Neural progenitor cell (in vitro differentiated cells): Measurements from ENCODE around the gene PLA2G2A. TPM values are rescaled to one million over a fixed set of nuclear protein-coding genes. Genes with fewer than 3 reads are reported as not detected.
"Not testable (repeated sequence)": the region's sequence is repeated elsewhere in the genome, so short reads cannot be mapped to it uniquely, and the experiment has no call there.

Source experiments
- DNase-seq: peaks from one replicate; pipeline ENCODE4 v3.0.0-alpha.2; 2016; ENCODE audit warnings: low spot score
- H2AFZ ChIP-seq: fragments of 200-600 bp; sonication (generic); replicated peaks from 2 replicates; pipeline ENCODE4 v1.6.1; 2016; ENCODE audit warnings: antibody characterized with exemption
- H3F3A ChIP-seq: fragments of 200-600 bp; sonication (generic); 2 replicates; pipeline ENCODE4 v1.6.1; 2016; ENCODE audit warnings: antibody characterized with exemption, low read depth
- H3K27ac ChIP-seq: fragments of 200-600 bp; sonication (generic); 2 replicates; pipeline ENCODE4 v1.5.1; 2016; ENCODE audit warnings: mild to moderate bottlenecking
- H3K27me3 ChIP-seq: fragments of 200-600 bp; sonication (generic); 2 replicates; pipeline ENCODE4 v1.6.1; 2016; ENCODE audit warnings: mild to moderate bottlenecking, moderate library complexity
- H3K36me3 ChIP-seq: fragments of 200-600 bp; sonication (generic); 2 replicates; pipeline ENCODE4 v1.5.1; 2016
- H3K4me1 ChIP-seq: fragments of 200-600 bp; sonication (generic); 2 replicates; pipeline ENCODE4 v1.6.1; 2016; ENCODE audit warnings: mixed run types
- H3K4me2 ChIP-seq: fragments of 200-600 bp; sonication (generic); 2 replicates; pipeline ENCODE4 v1.6.1; 2016
- H3K4me3 ChIP-seq: fragments of 200-600 bp; sonication (generic); 2 replicates; pipeline ENCODE4 v1.5.1; 2016
- H3K79me2 ChIP-seq: fragments of 200-600 bp; sonication (generic); 2 replicates; pipeline ENCODE4 v1.6.1; 2016; ENCODE audit warnings: low read depth
- H3K9ac ChIP-seq: fragments of 200-600 bp; sonication (generic); 2 replicates; pipeline ENCODE4 v1.6.1; 2016
- H3K9me3 ChIP-seq: fragments of 200-600 bp; sonication (generic); 2 replicates; pipeline ENCODE4 v1.5.1; 2016; ENCODE audit warnings: low read depth
- H4K20me1 ChIP-seq: fragments of 200-600 bp; sonication (generic); 2 replicates; pipeline ENCODE4 v1.6.1; 2016; ENCODE audit warnings: low read depth
- H3K27ac Mint-ChIP-seq: 3 replicates; pipeline ENCODE4 v1.8.0; 2021; ENCODE audit warnings: mixed read lengths
- H3K27me3 Mint-ChIP-seq: 2 replicates; pipeline ENCODE4 v1.8.0; 2022; ENCODE audit warnings: low read depth, mild to moderate bottlenecking, inconsistent platforms, moderate library complexity, mixed read lengths; ENCODE audit not compliant: insufficient read depth
- H3K36me3 Mint-ChIP-seq: 3 replicates; pipeline ENCODE4 v1.8.0; 2021; ENCODE audit warnings: mixed read lengths
- H3K4me1 Mint-ChIP-seq: 3 replicates; pipeline ENCODE4 v1.8.0; 2021; ENCODE audit warnings: mixed read lengths
- H3K4me3 Mint-ChIP-seq: 3 replicates; pipeline ENCODE4 v1.8.0; 2021; ENCODE audit warnings: mild to moderate bottlenecking, moderate library complexity, mixed read lengths
- H3K9me3 Mint-ChIP-seq: 3 replicates; pipeline ENCODE4 v1.8.0; 2020; ENCODE audit warnings: mixed read lengths
- CTCF ChIP-seq: fragments of 200-600 bp; sonication (generic); IDR thresholded peaks from 2 replicates; pipeline ENCODE4 v1.5.1; 2017; ENCODE audit warnings: antibody characterized with exemption, mild to moderate bottlenecking
- EZH2 ChIP-seq: fragments of 200-600 bp; sonication (generic); IDR thresholded peaks from 2 replicates; pipeline ENCODE4 v1.6.1; 2017; ENCODE audit warnings: antibody characterized with exemption, mild to moderate bottlenecking, moderate library complexity
- EZH2phosphoT487 ChIP-seq: fragments of 200-600 bp; sonication (generic); IDR thresholded peaks from 2 replicates; pipeline ENCODE4 v1.6.1; 2017; ENCODE audit warnings: antibody characterized with exemption
- total RNA-seq: library from RNA; depleted of rRNA; stranded (reverse); fragments of >200 nt; gene quantifications from 2 replicates; pipeline ENCODE4 v1.2.3, GENCODE V29; 2015; ENCODE audit warnings: low replicate concordance

PLA2G2A gene
- total RNA-seq, 1 donor from 2014 or later: not detected

GRCh38 chr1:19934336-19934735 is 45.1 kb downstream of the PLA2G2A start:
- H3F3A ChIP-seq: no peaks in the 10 kb centered on the region
- Mint-ChIP-seq H3K9me3 (peaks cover 18% of the 10 kb centered on the region), H3K36me3 (no peaks in the 10 kb centered on the region), H3K4me1 (no peaks in the 10 kb centered on the region), H3K4me3 (no peak overlapping the region), H3K27ac (no peak overlapping the region), H3K27me3 (peaks cover 3% of the 10 kb centered on the region)
- TF ChIP-seq EZH2 (no peak), CTCF (no peak), EZH2phosphoT487 (no peak)
- no peak overlapping the region for H3K9ac ChIP-seq
- H3K27me3 ChIP-seq: no peaks in the 10 kb centered on the region
- H3K4me2 ChIP-seq: no peak overlapping the region
- no peaks in the 10 kb centered on the region for H4K20me1 ChIP-seq
- no peaks in the 10 kb centered on the region for H3K9me3 ChIP-seq
- H2AFZ ChIP-seq: no peak overlapping the region
- no peak overlapping the region for H3K4me3 ChIP-seq
- no peak overlapping the region for H3K27ac ChIP-seq
- H3K79me2 ChIP-seq: no peaks in the 10 kb centered on the region
- no peaks in the 10 kb centered on the region for H3K4me1 ChIP-seq
- H3K36me3 ChIP-seq: no peaks in the 10 kb centered on the region
- DNase-seq: no peak

- Histone ChIP-seq H3K4me2 (no peak overlapping the region), H4K20me1 (no peaks in the 10 kb centered on the region), H3K4me3 (no peak overlapping the region), H3K79me2 (no peaks in the 10 kb centered on the region), H3F3A (no peaks in the 10 kb centered on the region), H3K9ac (no peak overlapping the region), H2AFZ (no peak overlapping the region), H3K4me1 (no peaks in the 10 kb centered on the region), H3K9me3 (no peaks in the 10 kb centered on the region), H3K36me3 (no peaks in the 10 kb centered on the region), H3K27ac (no peak overlapping the region), H3K27me3 (no peaks in the 10 kb centered on the region)
- Mint-ChIP-seq H3K4me3 (no peak overlapping the region), H3K9me3 (peaks cover 18% of the 10 kb centered on the region), H3K36me3 (no peaks in the 10 kb centered on the region), H3K4me1 (no peaks in the 10 kb centered on the region), H3K27ac (no peak overlapping the region), H3K27me3 (peaks cover 3% of the 10 kb centered on the region)
- TF ChIP-seq EZH2phosphoT487 (no peak), CTCF (no peak), EZH2 (no peak)
- DNase-seq: no peak
Observed at GRCh38 chr1:19932866-19933265, 46.6 kb downstream of the PLA2G2A start.

GRCh38 chr1:19927130-19927421 is 52.3 kb downstream of the PLA2G2A start:
- not testable (repeated sequence) for H3K27ac ChIP-seq, DNase-seq, H3K27me3 ChIP-seq, H3K27ac Mint-ChIP-seq, H3K79me2 ChIP-seq, H3K36me3 ChIP-seq, H3K9me3 Mint-ChIP-seq, H3K9me3 ChIP-seq, H3K27me3 Mint-ChIP-seq, H3K4me1 Mint-ChIP-seq, H2AFZ ChIP-seq, H3F3A ChIP-seq, H3K4me3 Mint-ChIP-seq, H4K20me1 ChIP-seq, H3K9ac ChIP-seq, H3K4me3 ChIP-seq, H3K4me2 ChIP-seq, H3K36me3 Mint-ChIP-seq
- H3K4me1 ChIP-seq: peaks cover 10% of the 10 kb centered on the region

GRCh38 chr1:19926296-19927129 is 52.9 kb downstream of the PLA2G2A start:
- no peaks in the 10 kb centered on the region for H3K36me3 ChIP-seq
- H3K4me1 ChIP-seq: peaks cover 10% of the 10 kb centered on the region
- H3K4me3 ChIP-seq: no peak overlapping the region
- H3K9ac ChIP-seq: no peak overlapping the region
- DNase-seq: no peak
- no peaks in the 10 kb centered on the region for H4K20me1 ChIP-seq
- H3K9me3 Mint-ChIP-seq: peaks cover 2% of the 10 kb centered on the region
- H3K79me2 ChIP-seq: no peaks in the 10 kb centered on the region
- no peak for TF ChIP-seq CTCF
- TF ChIP-seq EZH2phosphoT487: no peak
- TF ChIP-seq EZH2: no peak
- no peaks in the 10 kb centered on the region for H3K27me3 ChIP-seq
- H3K27ac ChIP-seq: no peak overlapping the region
- no peak overlapping the region for H3K4me2 ChIP-seq
- no peaks in the 10 kb centered on the region for H3K36me3 Mint-ChIP-seq
- H3K4me1 Mint-ChIP-seq: no peaks in the 10 kb centered on the region
- H3K27me3 Mint-ChIP-seq: peaks cover 5% of the 10 kb centered on the region
- no peaks in the 10 kb centered on the region for H3F3A ChIP-seq
- no peak overlapping the region for H2AFZ ChIP-seq
- no peak overlapping the region for H3K4me3 Mint-ChIP-seq
- H3K9me3 ChIP-seq: no peaks in the 10 kb centered on the region
- H3K27ac Mint-ChIP-seq: no peak overlapping the region
